Thymus (tissue), 11 donors: ENCODE results near the gene FGD5. TPM values are rescaled to one million over a fixed set of nuclear protein-coding genes. Genes with fewer than 3 reads are reported as not detected.
"Not testable (repeated sequence)": the region's sequence is repeated elsewhere in the genome, so short reads cannot be mapped to it uniquely, and the experiment has no call there.

Experiments
- DNase-seq, 9 donors: peaks; one replicate each; pipeline ENCODE4 v3.0.0-alpha.2; 2013; ENCODE audit warnings: low spot score in 9 of 9, low read depth in 6 of 9, missing footprints in 1 of 9
- H3K27ac ChIP-seq, 2 donors: one replicate each; pipeline ENCODE4 v1.5.1; 2013; ENCODE audit warnings: control low read depth in 1 of 2, low read depth in 1 of 2, low read length in 1 of 2, mild to moderate bottlenecking in 1 of 2, moderate library complexity in 1 of 2
- H3K27me3 ChIP-seq, 2 donors: one replicate each; pipeline ENCODE4 v1.5.1; 2013; ENCODE audit warnings: low read length in 1 of 2; ENCODE audit not compliant: control insufficient read depth in 2 of 2, insufficient read depth in 1 of 2
- H3K36me3 ChIP-seq, 2 donors: one replicate each; pipeline ENCODE4 v1.5.1; 2013; ENCODE audit warnings: low read length in 1 of 2, mild to moderate bottlenecking in 1 of 2, moderate library complexity in 1 of 2; ENCODE audit not compliant: control insufficient read depth in 2 of 2, insufficient read depth in 2 of 2
- H3K4me1 ChIP-seq, 2 donors: one replicate each; pipeline ENCODE4 v1.5.1; 2013; ENCODE audit warnings: low read length in 2 of 2; ENCODE audit not compliant: control insufficient read depth in 2 of 2, insufficient read depth in 2 of 2
- H3K4me3 ChIP-seq, 2 donors: one replicate each; pipeline ENCODE4 v1.5.1; 2013; ENCODE audit warnings: low read length in 2 of 2, control low read depth in 1 of 2, mild to moderate bottlenecking in 1 of 2
- H3K9me3 ChIP-seq, 2 donors: one replicate each; pipeline ENCODE4 v1.5.1; 2013; ENCODE audit warnings: low read length in 1 of 2, mild to moderate bottlenecking in 1 of 2; ENCODE audit not compliant: control insufficient read depth in 2 of 2, insufficient read depth in 1 of 2
- WGBS: extraction: QIAGEN DNeasy Blood & Tissue Kit; methylation state at CpG from one replicate; pipeline ENCODE4 v1.1.7; 2013; 5-methylcytosine and 5-hydroxymethylcytosine counted together
- polyA plus RNA-seq: library from polyadenylated mRNA; stranded (reverse); fragments of 200-250 nt; gene quantifications from one replicate; pipeline ENCODE4 v1.2.3, GENCODE V29; 2013
- total RNA-seq: library from RNA; stranded (reverse); fragments of 120-200 nt; gene quantifications from one replicate; pipeline ENCODE4 v1.2.4, GENCODE V29; 2013
- donor health status: healthy.

Gene FGD5
- total and polyA plus RNA-seq, 2 donors = 2.0 to 2.9 TPM

- Histone ChIP-seq H3K36me3 (no peaks in the 10 kb centered on the region), H3K9me3 (no peaks in the 10 kb centered on the region), H3K4me1 (peaks cover 0 to 3% of the 10 kb centered on the region in 2 donors), H3K27me3 (no peaks in the 10 kb centered on the region), H3K4me3 (no peak overlapping the region), H3K27ac (no peak overlapping the region)
- DNase-seq = no peak
- 94% methylated on average over 9 of the region's 9 CpGs for WGBS
These were observed 81.3 kb downstream of the FGD5 start for GRCh38 chr3:14899993-14900618.

- no peak for DNase-seq
- peaks cover 0 to under 1% of the 10 kb centered on the region in 2 donors for H3K9me3 ChIP-seq
- no peaks in the 10 kb centered on the region for H3K27me3 ChIP-seq
- H3K4me1 ChIP-seq = peaks cover 0 to 3% of the 10 kb centered on the region in 2 donors
- 75% methylated on average over 15 of the region's 15 CpGs for WGBS
- no peaks in the 10 kb centered on the region for H3K36me3 ChIP-seq
- H3K27ac ChIP-seq = no peak overlapping the region
- H3K4me3 ChIP-seq = no peak overlapping the region
These were observed 82.4 kb downstream of the FGD5 start for GRCh38 chr3:14900881-14901873.

GRCh38 chr3:14902719-14903118 is 84.0 kb downstream of the FGD5 start:
- no peaks in the 10 kb centered on the region for H3K27me3 ChIP-seq
- H3K4me1 ChIP-seq = peaks cover 0 to 3% of the 10 kb centered on the region in 2 donors
- H3K4me3 ChIP-seq = no peak overlapping the region
- H3K36me3 ChIP-seq = no peaks in the 10 kb centered on the region
- WGBS = 92% methylated on average over 7 of the region's 7 CpGs
- DNase-seq = no peak
- peaks cover 0 to 7% of the 10 kb centered on the region in 2 donors for H3K9me3 ChIP-seq
- H3K27ac ChIP-seq = no peak overlapping the region

- H3K4me3 ChIP-seq, H3K27me3 ChIP-seq, DNase-seq, H3K9me3 ChIP-seq, H3K4me1 ChIP-seq, H3K36me3 ChIP-seq, H3K27ac ChIP-seq: not testable (repeated sequence)
- 100% methylated on average over 1 of the region's 3 CpGs for WGBS
These were observed 84.7 kb downstream of the FGD5 start for GRCh38 chr3:14903501-14903900.

- Histone ChIP-seq H3K27me3 (no peaks in the 10 kb centered on the region), H3K27ac (no peak overlapping the region), H3K4me3 (no peak overlapping the region), H3K36me3 (no peaks in the 10 kb centered on the region), H3K9me3 (peaks cover 0 to 7% of the 10 kb centered on the region in 2 donors), H3K4me1 (no peaks in the 10 kb centered on the region)
- no peak for DNase-seq
- 96% methylated on average over 6 of the region's 6 CpGs for WGBS
These were observed 86.4 kb downstream of the FGD5 start for GRCh38 chr3:14905055-14905657.

GRCh38 chr3:14906355-14906971 is 87.7 kb downstream of the FGD5 start:
- Histone ChIP-seq H3K36me3 (no peaks in the 10 kb centered on the region), H3K9me3 (peaks cover 0 to 10% of the 10 kb centered on the region in 2 donors), H3K4me1 (no peaks in the 10 kb centered on the region), H3K4me3 (no peak overlapping the region), H3K27me3 (no peaks in the 10 kb centered on the region), H3K27ac (no peak overlapping the region)
- 72% methylated on average over 11 of the region's 11 CpGs for WGBS
- no peak for DNase-seq

- DNase-seq = no peak
- WGBS = 76% methylated on average over 18 of the region's 18 CpGs
- H3K9me3 ChIP-seq = peaks cover 0 to 10% of the 10 kb centered on the region in 2 donors
- H3K36me3 ChIP-seq = no peaks in the 10 kb centered on the region
- H3K27ac ChIP-seq = no peak overlapping the region
- H3K27me3 ChIP-seq = no peaks in the 10 kb centered on the region
- H3K4me1 ChIP-seq = no peaks in the 10 kb centered on the region
- H3K4me3 ChIP-seq = no peak overlapping the region
These were observed 88.5 kb downstream of the FGD5 start for GRCh38 chr3:14907043-14907966.

GRCh38 chr3:14909250-14909649 is 90.5 kb downstream of the FGD5 start:
- Histone ChIP-seq H3K4me3 (no peak overlapping the region), H3K36me3 (no peaks in the 10 kb centered on the region), H3K27ac (no peak overlapping the region), H3K27me3 (no peaks in the 10 kb centered on the region), H3K9me3 (peaks cover 0 to 10% of the 10 kb centered on the region in 2 donors), H3K4me1 (no peaks in the 10 kb centered on the region)
- no peak for DNase-seq
- WGBS = 97% methylated on average over 5 of the region's 5 CpGs
